ENCODE data around the gene ERMAP. TPM values are rescaled to one million over a fixed set of nuclear protein-coding genes. Genes with fewer than 3 reads are reported as not detected.

The ERMAP gene
- total and polyA plus RNA-seq, 10 of the 15 experiments (the other 5 are each of a cell fraction or from before 2014, with no cell fraction given) = 1.4 to 6.8 (median 4.1) TPM

- Histone ChIP-seq H4K20me1 (ENCODE audit: control insufficient read depth, insufficient read depth) (no peaks in the 10 kb centered on the region), H3K36me3 (ENCODE audit: control insufficient read depth in 2 of 2, insufficient read depth in 2 of 2, low read length in 1 of 2) (peaks cover 0 to 15% of the 10 kb centered on the region in 2 experiments; a peak in 2 of 4 replicates), H2AFZ (ENCODE audit: control insufficient read depth, low read depth, low read length) (no peak overlapping the region), H3K27ac (ENCODE audit: control insufficient read depth, insufficient read depth) (no peak overlapping the region), H3K4me3 (no peak overlapping the region), H3K27me3 (replicated peaks in 1 of 2; ENCODE audit: control insufficient read depth in 2 of 2, insufficient read depth in 2 of 2, low read length in 1 of 2) (no peaks in the 10 kb centered on the region), H3K4me1 (ENCODE audit: control insufficient read depth, insufficient read depth, low read length) (peaks cover 4% of the 10 kb centered on the region; the same call in 1 of the 2 replicates), H3K4me2 (ENCODE audit: control insufficient read depth, insufficient read depth) (no peak overlapping the region), H3K9me3 (replicated peaks; ENCODE audit: control insufficient read depth, insufficient read depth, low read length) (no peaks in the 10 kb centered on the region), H3K79me2 (ENCODE audit: control insufficient read depth, insufficient read depth, low read length) (peaks cover 55% of the 10 kb centered on the region), H3K9ac (ENCODE audit: control insufficient read depth, insufficient read depth, low read length) (no peak overlapping the region)
- TF ChIP-seq CHD4 (IDR thresholded peaks at IDR 0.05) (no peak), CHD2 (IDR thresholded peaks at IDR 0.05; ENCODE audit: borderline replicate concordance, low read depth, low read length) (no peak), KLF5 (IDR thresholded peaks at IDR 0.05; ENCODE audit: partially characterized antibody) (no peak), BMI1 (IDR thresholded peaks at IDR 0.05; ENCODE audit: borderline replicate concordance) (no peak), MTA2 (IDR thresholded peaks at IDR 0.05; ENCODE audit: low read depth) (no peak), JUND (IDR thresholded peaks at IDR 0.05; ENCODE audit: low read depth, low read length) (no peak), TCF12 (IDR thresholded peaks at IDR 0.05; ENCODE audit: low read depth, low read length) (no peak), E4F1 (IDR thresholded peaks at IDR 0.05; ENCODE audit: borderline replicate concordance, partially characterized antibody) (no peak)
- FAIRE-seq (no peak), ATAC-seq (no peak), DNase-seq (ENCODE audit: low read depth, low spot score) (no peak)
- WGBS (ENCODE audit: insufficient coverage, insufficient replicate concordance, low lambda C conversion rate, missing lambda C conversion rate) = 95% methylated on average over 3 of the region's 3 CpGs
- in situ Hi-C loops (cut with MboI) (no loop called here), intact Hi-C loops (cut with micrococcal nuclease; ENCODE audit: unreplicated experiment) (loop anchor here (5.0 kb wide), 2 partner anchors 77 to 88 kb away; partner anchors contain the start of genes YBX1 and ZNF691)
- RAD21 ChIA-PET (ENCODE audit: unreplicated experiment) = interaction anchor here (0.6 to 4.3 kb wide), 2 partner anchors 9 to 77 kb away, joined by 3 to 25 read pairs; partner anchors contain the start of gene ZNF691
- POLR2A ChIA-PET = no interaction called here
- SMC1A ChIA-PET (ENCODE audit: uncharacterized antibody, unreplicated experiment) = interaction anchor here (1.4 to 4.0 kb wide), 2 partner anchors 9 to 304 kb away, joined by 3 to 21 read pairs; no protein-coding TSS in a partner anchor
- BruUV-seq (replicated peaks) = no TSS peak
- CTCF ChIA-PET = interaction anchor here (0.6 to 6.5 kb wide), 5 partner anchors 8 to 304 kb away, joined by 3 to 28 read pairs (median 3); no protein-coding TSS in a partner anchor
These were observed 47.1 kb upstream of the ERMAP start for GRCh38 chr1:42769811-42770210.
